ENCODE data around the gene ARF5. TPM values are rescaled to one million over a fixed set of nuclear protein-coding genes. Genes with fewer than 3 reads are reported as not detected.

Gene ARF5
- total and polyA plus RNA-seq, 2 of the 8 experiments (the other 6 are each of a cell fraction or from before 2014, with no cell fraction given) = 154 to 579 TPM

DNA sequence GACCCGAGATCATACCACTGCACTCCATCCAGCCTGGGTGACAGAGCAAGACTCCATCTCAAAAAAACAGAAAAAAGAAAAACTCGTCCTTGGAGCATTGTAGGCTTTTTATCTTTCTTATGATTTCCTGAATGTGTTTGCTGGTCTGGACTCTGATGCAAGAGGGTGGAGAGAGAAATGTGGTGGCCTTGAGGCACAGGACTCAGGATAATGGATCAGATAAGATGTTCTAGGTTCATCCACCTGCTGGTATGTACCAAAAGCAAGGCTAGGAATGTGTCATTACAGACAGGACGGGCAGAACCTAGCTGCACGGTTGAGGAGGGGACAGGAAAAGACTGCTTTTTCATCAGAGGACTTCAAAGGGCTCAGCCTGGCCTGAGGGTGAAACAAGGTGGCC, 36.3 kb upstream of the ARF5 start (continued):
- TF ChIP-seq RAD21 (IDR thresholded peaks at IDR 0.05 in 1 of 2, conservative IDR thresholded peaks at IDR 0.05 in 1 of 2; ENCODE audit: low read depth in 2 of 2, low read length in 2 of 2) (no peak), POLR2A (IDR thresholded peaks at IDR 0.05; ENCODE audit: control extremely low read depth in 1 of 2, low read depth in 2 of 2, low read length in 2 of 2) (no peak), RFX5 (IDR thresholded peaks at IDR 0.05; ENCODE audit: borderline replicate concordance, low read depth, low read length) (no peak), CBX8 (IDR thresholded peaks at IDR 0.05; ENCODE audit: borderline replicate concordance, low read depth, low read length) (no peak)
